VCaP (cell line): Measurements from ENCODE around the gene ERVV-1.

ENCODE experiments used
- H3K27ac ChIP-seq: fragments of 450-650 bp; 2 replicates; pipeline ENCODE4 v1.5.1; 2017
- CTCF ChIP-seq: fragments of 450-650 bp; conservative IDR thresholded peaks from 2 replicates; pipeline ENCODE4 v1.5.1; 2017; ENCODE audit warnings: mild to moderate bottlenecking, moderate library complexity

ERVV-1 gene

GRCh38 chr19:53057904-53058580 is 44.3 kb downstream of the ERVV-1 start:
- TF ChIP-seq CTCF, result no peak
- peak overlapping the region; percentile 81 for H3K27ac ChIP-seq
